ENCODE data around the gene PFN4. TPM values are rescaled to one million over a fixed set of nuclear protein-coding genes. Genes with fewer than 3 reads are reported as not detected.
A peak's percentile ranks its signal among the peaks of the same experiment; 100 is the strongest.
"Not testable (repeated sequence)": the region's sequence is repeated elsewhere in the genome, so short reads cannot be mapped to it uniquely, and the experiment has no call there.

The PFN4 gene, protein sequence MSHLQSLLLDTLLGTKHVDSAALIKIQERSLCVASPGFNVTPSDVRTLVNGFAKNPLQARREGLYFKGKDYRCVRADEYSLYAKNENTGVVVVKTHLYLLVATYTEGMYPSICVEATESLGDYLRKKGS
- 1.5 TPM for total RNA-seq

GRCh38 chr2:24123195-24123921 is at the start of gene PFN4, which contains the start of gene FAM228B:
Gene PFN4 (minus strand): TSS chr2:24123334. CDS start chr2:24122535, 799 bp downstream.
Gene FAM228B (plus strand): TSS chr2:24123469. CDS start chr2:24124362, 893 bp downstream.
- intact Hi-C loops (cut with DNase I): no loop called here
- ATAC-seq (peak; percentile 88), DNase-seq (ENCODE audit: low spot score) (peak; percentile 88)

DNA sequence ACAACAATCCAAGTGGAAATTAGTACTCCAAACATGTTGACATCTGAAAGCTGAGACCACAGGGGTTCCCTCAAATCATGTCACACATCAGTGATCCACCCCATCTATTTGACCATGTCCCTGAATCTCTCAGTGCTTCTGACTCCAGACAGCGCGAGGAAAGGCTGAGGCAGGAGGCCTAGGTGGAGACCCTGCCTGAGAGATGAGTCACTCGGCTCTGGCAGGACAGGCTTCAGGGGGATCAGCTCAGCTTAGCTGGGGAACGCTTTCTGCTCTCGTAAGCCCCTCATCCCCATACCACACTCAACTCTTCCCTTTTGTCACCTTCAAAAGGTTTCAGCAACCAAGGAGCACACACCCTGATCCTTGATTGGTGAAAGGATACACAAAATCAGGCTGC is 45.9 kb upstream of the PFN4 start:
- ATAC-seq: no peak
- intact Hi-C loops (cut with DNase I): no loop called here
- no peak for DNase-seq (ENCODE audit: low spot score)

GRCh38 chr2:24164416-24164973 is 41.4 kb upstream of the PFN4 start:
- intact Hi-C loops (cut with DNase I): no loop called here
- peak; percentile 53 for ATAC-seq
- DNase-seq (ENCODE audit: low spot score): no peak

DNA sequence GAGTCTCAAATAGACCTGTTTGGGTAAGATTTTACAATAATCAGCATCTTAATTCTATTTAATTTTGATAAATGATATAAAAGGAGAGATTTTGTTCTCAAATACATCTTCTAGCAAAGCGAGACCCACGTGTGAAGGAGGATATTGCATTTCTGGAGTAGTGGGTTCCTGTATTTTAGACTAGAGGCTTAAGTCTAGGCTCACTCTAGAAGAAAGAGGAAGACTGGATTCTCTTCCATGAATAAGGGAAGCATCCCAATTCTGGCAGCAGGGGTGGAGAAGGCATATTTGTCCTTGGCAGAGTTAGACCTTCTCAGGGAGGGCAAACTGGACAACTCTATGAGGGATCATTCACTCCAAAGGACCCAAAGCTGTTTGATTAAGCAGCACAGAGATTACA is 40.5 kb upstream of the PFN4 start:
- intact Hi-C loops (cut with DNase I): no loop called here
- DNase-seq (ENCODE audit: low spot score) (no peak), ATAC-seq (no peak)

GRCh38 chr2:24163186-24163585 is 40.1 kb upstream of the PFN4 start:
- intact Hi-C loops (cut with DNase I): no loop called here
- ATAC-seq: no peak
- no peak for DNase-seq (ENCODE audit: low spot score)

GRCh38 chr2:24162494-24162893 is 39.4 kb upstream of the PFN4 start:
- ATAC-seq: no peak
- no peak for DNase-seq (ENCODE audit: low spot score)
- intact Hi-C loops (cut with DNase I): no loop called here

GRCh38 chr2:24160761-24161160 is 37.6 kb upstream of the PFN4 start:
- DNase-seq (ENCODE audit: low spot score) (no peak), ATAC-seq (no peak)
- intact Hi-C loops (cut with DNase I): no loop called here

DNA sequence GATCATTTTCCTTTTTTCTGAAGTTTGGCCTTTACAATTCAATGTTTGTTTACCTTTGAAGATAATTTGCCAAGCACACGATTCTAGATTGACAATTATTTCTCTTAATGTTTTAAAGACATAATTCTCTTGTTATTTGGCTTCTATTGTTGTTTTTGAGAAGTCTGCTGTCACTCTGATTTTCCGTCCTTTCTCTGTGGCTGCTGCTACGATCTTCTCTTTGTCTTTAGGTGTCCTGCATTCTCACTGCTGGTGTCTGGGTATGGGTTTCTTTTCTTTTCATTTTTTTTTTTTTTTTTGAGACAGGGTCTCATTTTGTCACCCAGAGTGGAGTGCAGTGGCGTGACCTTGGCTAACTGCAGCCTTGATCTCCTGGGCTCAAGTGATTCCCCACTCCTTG is 36.6 kb upstream of the PFN4 start:
- DNase-seq (ENCODE audit: low spot score): no peak
- no peak for ATAC-seq
- intact Hi-C loops (cut with DNase I): no loop called here

DNA sequence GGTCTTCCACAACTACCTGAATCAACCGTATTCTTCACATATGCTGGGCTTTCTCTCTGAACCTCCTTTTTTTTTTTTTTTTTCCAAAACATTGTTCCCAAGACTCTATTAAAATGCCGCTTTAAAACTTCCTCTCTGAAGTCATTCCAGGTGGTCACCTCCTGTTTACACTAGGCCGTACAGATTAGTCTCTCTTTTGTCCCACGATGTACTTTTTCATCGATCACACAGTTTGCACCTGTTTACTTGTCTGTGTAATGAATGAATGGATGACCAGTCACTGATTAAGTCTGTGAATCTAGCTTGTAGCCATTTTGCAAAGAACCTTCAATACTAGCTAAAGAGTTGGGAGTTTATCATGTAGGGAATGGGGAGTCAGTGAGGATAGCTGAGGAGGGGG is 35.0 kb upstream of the PFN4 start:
- no peak for DNase-seq (ENCODE audit: low spot score)
- no peak for ATAC-seq
- intact Hi-C loops (cut with DNase I): no loop called here

GRCh38 chr2:24153478-24153877 is 30.3 kb upstream of the PFN4 start:
- ATAC-seq (no peak), DNase-seq (ENCODE audit: low spot score) (no peak)
- intact Hi-C loops (cut with DNase I): no loop called here

- DNase-seq (ENCODE audit: low spot score) (no peak), ATAC-seq (no peak)
- intact Hi-C loops (cut with DNase I): no loop called here
These were observed 29.5 kb upstream of the PFN4 start for GRCh38 chr2:24152413-24153197.

GRCh38 chr2:24147364-24147763 is 24.2 kb upstream of the PFN4 start:
- DNase-seq (ENCODE audit: low spot score): no peak
- intact Hi-C loops (cut with DNase I): no loop called here
- no peak for ATAC-seq

GRCh38 chr2:24140305-24140704 is 17.2 kb upstream of the PFN4 start:
- DNase-seq (ENCODE audit: low spot score); ATAC-seq; intact Hi-C loops (cut with DNase I): not testable (repeated sequence)

DNA sequence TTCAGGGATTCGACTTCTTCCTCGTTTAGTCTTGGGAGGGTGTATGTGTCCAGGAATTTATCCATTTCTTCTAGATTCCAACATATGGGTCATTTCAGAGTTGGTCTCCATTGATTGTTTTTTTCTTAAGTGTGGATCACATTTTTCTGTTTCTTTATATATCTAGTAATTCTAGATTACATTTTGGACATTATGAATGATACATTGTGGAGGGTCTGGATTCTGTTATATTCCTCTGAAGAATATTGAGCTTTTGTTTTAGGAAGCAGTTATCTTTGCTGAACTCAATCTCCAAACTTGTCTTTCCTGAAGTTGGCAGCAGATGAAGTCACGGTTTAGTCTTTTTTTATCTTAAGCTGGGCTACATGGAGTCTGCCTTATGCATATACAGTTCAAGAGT is 9.4 kb upstream of the PFN4 start:
- intact Hi-C loops (cut with DNase I): no loop called here
- no peak for ATAC-seq
- no peak for DNase-seq (ENCODE audit: low spot score)

DNA sequence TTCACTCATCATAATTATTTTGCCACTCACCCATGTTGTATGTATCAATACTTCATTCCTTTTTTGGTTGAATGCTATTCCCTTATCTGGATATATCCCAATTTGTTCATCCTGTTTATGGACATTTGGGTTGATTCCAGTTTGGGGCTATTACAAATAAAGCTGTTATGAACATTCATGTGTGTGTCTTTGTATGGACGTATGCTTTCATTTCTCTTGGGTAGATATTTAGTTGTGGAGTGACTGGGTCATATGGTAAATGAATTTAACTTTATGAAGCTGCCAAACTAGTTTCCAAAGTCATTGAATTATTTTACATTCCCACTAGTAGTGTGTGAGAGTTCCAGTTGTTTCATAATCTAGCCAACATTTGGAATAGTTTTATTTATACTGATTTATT is 2.8 kb upstream of the PFN4 start:
- ATAC-seq (no peak), DNase-seq (ENCODE audit: low spot score) (no peak)
- intact Hi-C loops (cut with DNase I): no loop called here

DNA sequence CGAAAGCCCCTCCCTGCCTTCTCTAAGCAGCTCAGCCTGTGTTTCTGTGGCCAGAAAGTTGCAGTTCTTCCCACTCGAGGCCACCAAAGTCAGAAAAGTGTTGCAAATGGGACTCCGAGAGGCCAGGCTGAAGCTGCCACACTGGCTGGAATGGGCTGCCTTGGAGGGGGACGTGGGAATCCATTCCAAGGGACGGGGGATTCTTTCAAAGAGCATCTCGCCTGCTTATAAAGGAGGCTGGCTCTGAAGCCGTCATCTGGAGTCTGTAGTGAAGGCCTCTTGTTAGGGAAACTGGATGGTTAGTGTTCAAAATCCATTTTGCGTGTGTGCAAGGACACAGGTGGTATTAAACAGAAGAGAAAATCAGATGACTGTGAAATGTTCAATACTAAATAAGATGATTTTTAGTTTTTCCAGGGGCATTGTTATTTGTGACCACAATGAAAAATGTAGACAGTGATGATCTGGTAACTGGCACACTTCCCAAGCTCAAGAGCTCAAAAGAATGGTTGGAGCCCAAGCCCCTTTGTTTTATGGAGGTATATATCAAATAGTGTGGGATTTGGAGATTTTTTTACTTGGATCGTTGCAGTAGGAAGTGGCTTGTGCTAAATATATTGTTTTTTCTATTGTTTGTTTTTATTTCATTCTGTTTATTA is 917 bp upstream of the PFN4 start:
- ATAC-seq: peak; percentile 38
- DNase-seq (ENCODE audit: low spot score): no peak
- intact Hi-C loops (cut with DNase I): no loop called here

GRCh38 chr2:24122366-24123194 is 554 bp downstream of the PFN4 start:
- intact Hi-C loops (cut with DNase I): no loop called here
- ATAC-seq (peak; percentile 39), DNase-seq (ENCODE audit: low spot score) (no peak)

DNA sequence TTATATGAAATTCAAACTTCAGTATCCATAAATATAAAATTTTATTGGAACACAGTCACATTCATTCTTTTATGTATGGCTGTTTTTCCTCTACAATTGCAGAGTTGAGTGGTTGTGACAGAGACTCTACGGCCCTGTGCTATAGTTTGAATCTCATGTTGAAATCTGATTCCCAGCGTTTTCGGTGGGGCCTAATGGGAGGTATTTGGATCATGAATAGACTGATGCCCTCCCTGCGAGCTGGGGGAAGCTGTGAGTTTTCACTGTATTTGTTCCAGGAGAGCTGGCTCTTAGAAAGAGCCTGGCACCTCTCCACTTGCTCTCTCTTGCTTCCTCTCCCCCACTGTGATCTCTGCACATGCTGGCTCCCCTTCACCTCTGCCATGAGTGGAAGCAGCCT is 1.7 kb downstream of the PFN4 start:
- intact Hi-C loops (cut with DNase I): no loop called here
- DNase-seq (ENCODE audit: low spot score) (no peak), ATAC-seq (no peak)

DNA sequence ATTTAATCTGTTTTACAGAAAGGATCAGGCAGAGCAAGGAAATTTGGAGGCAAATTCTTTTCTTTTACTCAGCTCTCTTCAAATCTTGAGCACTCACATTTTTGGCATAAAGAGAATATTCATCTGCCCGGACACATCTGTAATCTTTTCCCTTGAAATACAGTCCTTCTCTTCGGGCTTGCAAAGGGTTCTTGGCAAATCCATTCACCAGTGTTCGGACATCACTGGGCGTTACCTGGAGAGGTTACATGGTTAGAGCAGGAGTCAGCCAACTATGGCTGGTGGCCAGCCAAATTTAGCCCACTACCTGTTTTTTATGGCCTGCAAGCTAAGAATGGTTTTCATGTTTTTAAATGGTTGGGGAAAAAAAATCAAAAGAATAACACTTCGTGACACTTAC is 2.1 kb downstream of the PFN4 start:
- no peak for ATAC-seq
- intact Hi-C loops (cut with DNase I): no loop called here
- no peak for DNase-seq (ENCODE audit: low spot score)

All from sciatic nerve (tissue), 2 donors.